Measurements from ENCODE around the gene TPT1. TPM values are rescaled to one million over a fixed set of nuclear protein-coding genes. Genes with fewer than 3 reads are reported as not detected.

Gene TPT1
- polyA plus RNA-seq, 1 experiment = 7,581 TPM

DNA sequence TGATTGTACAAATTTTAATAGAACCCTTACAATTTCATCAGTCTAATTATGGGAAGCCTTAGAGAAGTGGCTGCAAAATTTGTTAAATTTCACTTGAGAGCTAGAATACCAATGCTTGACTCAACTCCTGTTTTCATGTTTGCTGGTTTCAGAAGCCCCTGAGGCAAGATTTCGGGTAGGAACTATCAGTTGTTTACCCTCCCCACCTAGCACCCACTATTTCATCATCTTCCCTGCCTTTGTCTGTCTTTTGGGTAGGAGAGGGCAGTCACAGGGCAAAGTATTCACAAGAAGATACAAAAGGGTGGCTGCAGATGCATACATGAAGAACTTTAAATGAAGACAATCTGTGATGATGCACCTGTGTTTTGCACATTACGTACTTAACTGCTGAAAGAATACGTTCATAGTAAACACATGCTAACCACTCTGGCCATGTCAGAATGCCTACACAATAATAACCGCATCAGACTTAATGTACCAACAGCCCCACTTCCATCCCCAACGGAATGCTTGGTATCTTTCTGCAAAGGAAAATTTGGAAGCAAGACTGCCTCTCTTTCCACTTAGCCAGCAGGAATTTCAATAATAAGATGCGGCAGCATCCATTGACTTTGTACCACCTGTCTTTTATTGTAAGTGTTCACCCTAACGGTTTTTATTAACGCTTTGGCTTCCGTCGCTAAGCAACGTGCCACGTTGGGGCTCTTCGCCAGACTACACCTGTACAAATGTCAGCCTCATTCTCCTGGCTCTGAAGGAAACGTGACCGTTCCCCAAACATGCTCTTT lies 30.4 kb downstream of the TPT1 start:
- CTCF ChIA-PET = interaction anchor here (0.7 to 5.0 kb wide), 7 partner anchors 16 to 337 kb away, joined by 3 to 74 read pairs (median 7); no protein-coding TSS in a partner anchor
- no peak for DNase-seq (ENCODE audit: low read depth, low spot score)
- H3K27me3 ChIP-seq (ENCODE audit: control insufficient read depth, insufficient read depth, low read length) = no peaks in the 10 kb centered on the region
- H3K4me3 ChIP-seq (ENCODE audit: low read depth, low read length) = no peak overlapping the region
- TF ChIP-seq, protein P1, sequence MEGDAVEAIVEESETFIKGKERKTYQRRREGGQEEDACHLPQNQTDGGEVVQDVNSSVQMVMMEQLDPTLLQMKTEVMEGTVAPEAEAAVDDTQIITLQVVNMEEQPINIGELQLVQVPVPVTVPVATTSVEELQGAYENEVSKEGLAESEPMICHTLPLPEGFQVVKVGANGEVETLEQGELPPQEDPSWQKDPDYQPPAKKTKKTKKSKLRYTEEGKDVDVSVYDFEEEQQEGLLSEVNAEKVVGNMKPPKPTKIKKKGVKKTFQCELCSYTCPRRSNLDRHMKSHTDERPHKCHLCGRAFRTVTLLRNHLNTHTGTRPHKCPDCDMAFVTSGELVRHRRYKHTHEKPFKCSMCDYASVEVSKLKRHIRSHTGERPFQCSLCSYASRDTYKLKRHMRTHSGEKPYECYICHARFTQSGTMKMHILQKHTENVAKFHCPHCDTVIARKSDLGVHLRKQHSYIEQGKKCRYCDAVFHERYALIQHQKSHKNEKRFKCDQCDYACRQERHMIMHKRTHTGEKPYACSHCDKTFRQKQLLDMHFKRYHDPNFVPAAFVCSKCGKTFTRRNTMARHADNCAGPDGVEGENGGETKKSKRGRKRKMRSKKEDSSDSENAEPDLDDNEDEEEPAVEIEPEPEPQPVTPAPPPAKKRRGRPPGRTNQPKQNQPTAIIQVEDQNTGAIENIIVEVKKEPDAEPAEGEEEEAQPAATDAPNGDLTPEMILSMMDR (IDR thresholded peaks at IDR 0.05; ENCODE audit: low read depth, low read length) = no peak
- POLR2A ChIA-PET = interaction anchor here (0.6 kb wide), 1 partner anchor 29 kb away, joined by 4 read pairs; no protein-coding TSS in a partner anchor
- H3K9me3 ChIP-seq (ENCODE audit: control insufficient read depth, insufficient read depth, low read length) = no peaks in the 10 kb centered on the region
- no peak overlapping the region for H3K27ac ChIP-seq (ENCODE audit: low read depth, low read length)

DNA sequence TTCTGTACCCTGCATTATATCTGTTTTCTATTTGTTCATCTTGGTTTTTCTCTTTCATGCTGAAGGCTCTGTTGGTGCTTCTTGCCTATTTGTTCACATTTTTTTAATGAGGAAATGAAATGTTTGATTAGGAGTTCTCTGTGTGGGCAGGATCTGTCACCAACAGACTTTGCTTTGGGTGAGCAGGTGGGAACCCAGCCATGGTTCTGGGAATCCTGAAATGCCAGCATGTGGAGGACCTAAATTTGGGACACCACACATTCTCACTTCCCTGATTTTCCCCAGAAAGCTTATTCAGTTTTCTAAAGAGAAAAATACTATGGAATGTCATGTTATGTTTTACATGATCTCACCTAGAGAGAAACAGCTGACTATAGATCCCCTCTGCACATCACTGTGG lies 34.0 kb downstream of the TPT1 start:
- H3K27me3 ChIP-seq (ENCODE audit: control insufficient read depth, insufficient read depth, low read length) = no peaks in the 10 kb centered on the region
- no peak for DNase-seq (ENCODE audit: low read depth, low spot score)
- CTCF ChIA-PET = interaction anchor here (0.9 to 5.0 kb wide), 5 partner anchors 15 to 336 kb away, joined by 3 to 74 read pairs (median 3); no protein-coding TSS in a partner anchor
- no peaks in the 10 kb centered on the region for H3K9me3 ChIP-seq (ENCODE audit: control insufficient read depth, insufficient read depth, low read length)
- POLR2A ChIA-PET = interaction anchor here (0.5 kb wide), 1 partner anchor 592 kb away, joined by 3 read pairs; no protein-coding TSS in a partner anchor
- TF ChIP-seq, protein P1 (IDR thresholded peaks at IDR 0.05; ENCODE audit: low read depth, low read length) = no peak
- H3K27ac ChIP-seq (ENCODE audit: low read depth, low read length) = no peak overlapping the region
- no peak overlapping the region for H3K4me3 ChIP-seq (ENCODE audit: low read depth, low read length)

DNA sequence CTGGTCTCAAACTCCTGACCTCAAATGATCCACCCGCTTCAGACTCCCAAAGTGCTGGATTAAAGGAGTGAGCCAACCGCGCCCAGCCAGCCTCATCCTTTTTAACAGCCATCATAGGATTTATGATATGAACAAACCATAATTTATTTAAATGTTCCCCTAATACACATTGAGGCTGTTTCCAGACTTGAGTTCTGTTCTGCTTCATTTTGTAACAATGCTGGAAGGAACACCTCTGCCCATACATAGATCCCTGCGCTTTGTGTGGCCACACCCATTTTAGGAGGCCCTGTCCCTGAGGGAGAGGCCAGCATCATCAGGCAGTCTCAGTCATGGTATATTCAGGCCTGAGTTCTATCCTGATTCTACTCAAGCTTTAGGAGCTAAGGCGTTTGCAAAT lies 35.9 kb downstream of the TPT1 start:
- ChIA-PET POLR2A (no interaction called here), CTCF (no interaction called here)
- Histone ChIP-seq H3K27me3 (ENCODE audit: control insufficient read depth, insufficient read depth, low read length) (no peaks in the 10 kb centered on the region), H3K4me3 (ENCODE audit: low read depth, low read length) (no peak overlapping the region), H3K27ac (ENCODE audit: low read depth, low read length) (no peak overlapping the region), H3K9me3 (ENCODE audit: control insufficient read depth, insufficient read depth, low read length) (no peaks in the 10 kb centered on the region)
- TF ChIP-seq, protein P1 (IDR thresholded peaks at IDR 0.05; ENCODE audit: low read depth, low read length) = no peak
- DNase-seq (ENCODE audit: low read depth, low spot score) = no peak

DNA sequence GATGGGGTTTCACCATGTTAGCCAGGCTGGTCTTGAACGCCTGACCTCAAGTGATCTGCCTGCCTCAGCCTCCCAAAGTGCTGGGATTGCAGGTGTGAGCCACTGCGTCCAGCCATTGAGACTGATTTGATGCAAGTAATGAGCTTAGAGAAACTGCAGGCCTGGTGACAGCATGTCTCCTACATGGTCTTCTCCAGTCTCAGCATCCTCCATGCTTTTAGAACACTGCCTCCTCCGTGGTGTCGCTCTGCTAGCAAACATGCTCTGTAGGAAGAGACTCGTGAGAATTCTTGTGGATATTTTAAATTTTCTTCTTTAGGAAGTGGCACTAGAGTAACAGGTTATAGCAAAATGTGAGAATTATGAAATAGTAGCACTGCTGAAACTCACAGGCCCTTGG lies 37.1 kb downstream of the TPT1 start:
- Histone ChIP-seq H3K27ac (ENCODE audit: low read depth, low read length) (no peak overlapping the region), H3K9me3 (ENCODE audit: control insufficient read depth, insufficient read depth, low read length) (no peaks in the 10 kb centered on the region), H3K27me3 (ENCODE audit: control insufficient read depth, insufficient read depth, low read length) (no peaks in the 10 kb centered on the region), H3K4me3 (ENCODE audit: low read depth, low read length) (no peak overlapping the region)
- ChIA-PET CTCF (interaction anchor here (0.6 to 2.2 kb wide), 3 partner anchors 22 to 820 kb away, joined by 3 to 13 read pairs (median 4); no protein-coding TSS in a partner anchor), POLR2A (interaction anchor here (0.5 kb wide), 1 partner anchor 12 kb away, joined by 3 read pairs; no protein-coding TSS in a partner anchor)
- TF ChIP-seq, protein P1 (IDR thresholded peaks at IDR 0.05; ENCODE audit: low read depth, low read length) = no peak
- DNase-seq (ENCODE audit: low read depth, low spot score) = no peak

DNA sequence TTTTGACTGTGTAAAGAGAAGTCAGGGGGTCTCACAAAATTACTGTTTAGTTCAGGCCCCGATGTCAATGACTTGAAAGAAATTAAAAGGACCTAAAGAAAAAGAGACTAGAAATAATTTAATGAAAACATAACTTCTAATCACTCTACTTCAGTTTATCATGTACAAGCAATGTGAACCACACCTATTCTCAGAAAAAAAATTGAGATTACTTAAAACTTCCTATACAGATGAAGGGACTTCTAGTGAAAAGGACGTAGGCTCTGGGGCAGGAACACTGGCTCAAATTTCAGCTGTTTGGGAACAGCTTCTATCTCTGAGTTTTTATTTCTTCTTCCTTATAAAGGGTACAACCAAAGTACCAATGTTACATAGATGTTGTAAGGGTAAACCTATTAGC lies 38.0 kb downstream of the TPT1 start:
- TF ChIP-seq, protein P1 (IDR thresholded peaks at IDR 0.05; ENCODE audit: low read depth, low read length) = no peak
- H3K4me3 ChIP-seq (ENCODE audit: low read depth, low read length) = no peak overlapping the region
- H3K9me3 ChIP-seq (ENCODE audit: control insufficient read depth, insufficient read depth, low read length) = no peaks in the 10 kb centered on the region
- ChIA-PET POLR2A (interaction anchor here (0.5 kb wide), 1 partner anchor 139 kb away, joined by 3 read pairs; no protein-coding TSS in a partner anchor), CTCF (interaction anchor here (1.4 to 2.2 kb wide), 2 partner anchors 22 to 256 kb away, joined by 4 to 13 read pairs; no protein-coding TSS in a partner anchor)
- no peaks in the 10 kb centered on the region for H3K27me3 ChIP-seq (ENCODE audit: control insufficient read depth, insufficient read depth, low read length)
- H3K27ac ChIP-seq (ENCODE audit: low read depth, low read length) = no peak overlapping the region
- DNase-seq (ENCODE audit: low read depth, low spot score) = no peak

Data from AG04450 (cell line).